HFFc6 (cell line): ENCODE results near the gene PHAF1. TPM values are rescaled to one million over a fixed set of nuclear protein-coding genes. Genes with fewer than 3 reads are reported as not detected.
A peak's percentile ranks its signal among the peaks of the same experiment; 100 is the strongest.

Experiments used
- DNase-seq: peaks from one replicate; pipeline ENCODE4 v3.0.0-alpha.2; 2018
- H3K27ac Mint-ChIP-seq: 2 replicates; pipeline ENCODE4 v1.8.0; 2020; ENCODE audit warnings: mild to moderate bottlenecking, mixed read lengths
- H3K27me3 Mint-ChIP-seq: 2 replicates; pipeline ENCODE4 v1.8.0; 2021; ENCODE audit warnings: mild to moderate bottlenecking, moderate library complexity, mixed read lengths; ENCODE audit not compliant: insufficient read depth
- H3K36me3 Mint-ChIP-seq: 2 replicates; pipeline ENCODE4 v1.8.0; 2021; ENCODE audit warnings: low read depth, mixed read lengths
- H3K4me1 Mint-ChIP-seq: 2 replicates; pipeline ENCODE4 v1.8.0; 2020; ENCODE audit warnings: low read depth, mixed read lengths
- H3K4me3 Mint-ChIP-seq: 2 replicates; pipeline ENCODE4 v1.8.0; 2020; ENCODE audit warnings: mild to moderate bottlenecking, moderate library complexity, mixed read lengths
- H3K9me3 Mint-ChIP-seq: 2 replicates; pipeline ENCODE4 v1.8.0; 2020; ENCODE audit warnings: mild to moderate bottlenecking, mixed read lengths
- long read RNA-seq: library from polyadenylated mRNA; unstranded; transcript quantifications from one replicate; pipeline ENCODE4 v2.0.0, GENCODE V29; 2019
- total RNA-seq, 6 experiments: library from RNA; stranded (reverse); fragmentation: NEBNext Ultra II Directional; extraction: Animal tissue kit (Norgen Biotek cat#: 25700); gene quantifications; 2 replicates in 1 of 6; 3 replicates in 5 of 6; pipeline ENCODE4 v1.2.3, GENCODE V29; 2021
- TF ChIP-seq, protein P1 (sequence below): fragments of 200-600 bp; sonication (generic); IDR thresholded peaks from 2 replicates; pipeline ENCODE4 v1.5.0; 2021; ENCODE audit warnings: antibody characterized with exemption, mild to moderate bottlenecking

PHAF1 gene
- 10 to 100 TPM in 5 of 6 experiments, 1 to 10 TPM in 1; 10.0 to 13.8 (median 11.8) TPM for total RNA-seq
- long read RNA-seq, transcript C16orf70-208 (17 exons, 1,353 nt) = major isoform, 10 of 16 reads
- long read RNA-seq, partial matches to known transcripts = 2 of 16 reads
- long read RNA-seq, other reads (novel, unspliced or antisense) = 4 of 16 reads

DNA sequence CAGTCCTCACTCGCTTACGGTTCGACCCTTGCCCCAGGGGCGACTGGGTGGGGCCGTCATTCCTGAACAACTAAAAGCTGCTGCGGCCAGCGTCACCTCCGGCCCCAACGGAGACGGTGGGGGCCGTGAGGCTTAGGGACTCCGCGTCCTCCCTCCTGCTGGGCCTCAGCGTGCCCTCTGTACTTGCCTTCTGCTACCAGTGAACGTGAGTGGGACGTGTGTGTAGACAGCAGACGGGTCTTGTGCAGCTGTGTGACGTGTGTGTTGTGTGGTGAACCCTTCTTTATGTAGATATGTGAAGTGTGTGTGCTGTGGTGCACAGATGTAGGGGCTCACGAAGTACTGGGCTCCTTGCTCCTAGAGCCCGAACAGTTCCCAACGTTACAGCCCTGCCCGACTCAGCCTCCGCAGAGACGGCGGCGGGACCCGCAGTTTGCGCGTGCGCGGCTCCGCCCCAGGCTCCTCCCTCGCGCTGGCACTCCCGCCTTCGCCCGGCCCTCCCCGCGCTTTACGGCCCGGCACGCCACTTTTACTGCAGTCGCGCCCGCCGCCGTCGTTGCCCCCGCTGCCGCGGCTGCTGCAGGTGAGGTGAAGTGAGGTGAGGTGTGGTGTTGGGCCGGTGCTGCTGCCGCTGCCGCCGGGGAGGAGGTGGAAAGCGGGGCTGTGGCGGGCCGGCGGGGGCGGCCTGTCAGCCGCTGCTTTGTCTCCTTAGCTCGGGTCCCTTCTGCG lies at the start of gene PHAF1:
Gene PHAF1 (plus strand): TSS at position 535 of the 729 bp plus-strand sequence. CDS start 235 bp downstream, outside the sequence.
- Mint-ChIP-seq H3K4me1 (peaks cover 39% of the 10 kb centered on the region), H3K9me3 (no peaks in the 10 kb centered on the region), H3K27ac (peak within 1 kb of the TSS; percentile 91), H3K36me3 (peaks cover 9% of the 10 kb centered on the region; the same call in 1 of the 2 replicates), H3K27me3 (peaks cover 6% of the 10 kb centered on the region), H3K4me3 (peak within 1 kb of the TSS; percentile 98)
- DNase-seq = peak; percentile 85
- TF ChIP-seq, protein P1, sequence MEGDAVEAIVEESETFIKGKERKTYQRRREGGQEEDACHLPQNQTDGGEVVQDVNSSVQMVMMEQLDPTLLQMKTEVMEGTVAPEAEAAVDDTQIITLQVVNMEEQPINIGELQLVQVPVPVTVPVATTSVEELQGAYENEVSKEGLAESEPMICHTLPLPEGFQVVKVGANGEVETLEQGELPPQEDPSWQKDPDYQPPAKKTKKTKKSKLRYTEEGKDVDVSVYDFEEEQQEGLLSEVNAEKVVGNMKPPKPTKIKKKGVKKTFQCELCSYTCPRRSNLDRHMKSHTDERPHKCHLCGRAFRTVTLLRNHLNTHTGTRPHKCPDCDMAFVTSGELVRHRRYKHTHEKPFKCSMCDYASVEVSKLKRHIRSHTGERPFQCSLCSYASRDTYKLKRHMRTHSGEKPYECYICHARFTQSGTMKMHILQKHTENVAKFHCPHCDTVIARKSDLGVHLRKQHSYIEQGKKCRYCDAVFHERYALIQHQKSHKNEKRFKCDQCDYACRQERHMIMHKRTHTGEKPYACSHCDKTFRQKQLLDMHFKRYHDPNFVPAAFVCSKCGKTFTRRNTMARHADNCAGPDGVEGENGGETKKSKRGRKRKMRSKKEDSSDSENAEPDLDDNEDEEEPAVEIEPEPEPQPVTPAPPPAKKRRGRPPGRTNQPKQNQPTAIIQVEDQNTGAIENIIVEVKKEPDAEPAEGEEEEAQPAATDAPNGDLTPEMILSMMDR = no peak

DNA sequence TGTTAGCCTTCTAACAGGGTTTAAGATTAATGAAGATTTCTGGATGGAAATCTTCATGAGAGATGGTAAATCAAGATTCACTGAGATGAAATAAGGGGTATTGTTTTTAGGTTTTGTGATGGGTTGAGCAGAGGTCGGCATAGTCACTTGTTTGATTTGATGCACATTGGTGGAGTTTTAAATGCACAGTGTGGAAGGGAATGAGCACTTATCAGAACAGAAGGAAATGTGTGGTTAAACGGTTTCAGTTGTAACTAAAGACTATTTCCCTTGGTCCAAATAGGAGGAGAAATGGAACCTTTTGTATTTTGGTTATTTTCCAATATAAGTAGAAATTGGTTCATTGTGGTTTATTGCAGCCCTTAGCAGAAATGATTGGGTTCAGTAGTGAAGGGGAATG lies 46.7 kb upstream of the PHAF1 start:
- no peak for DNase-seq
- H3K27me3 Mint-ChIP-seq = no peaks in the 10 kb centered on the region; the same call in 1 of the 2 replicates
- H3K36me3 Mint-ChIP-seq = peaks cover 19% of the 10 kb centered on the region
- TF ChIP-seq, protein P1 = no peak
- H3K9me3 Mint-ChIP-seq = no peaks in the 10 kb centered on the region
- no peak overlapping the region for H3K4me3 Mint-ChIP-seq
- H3K27ac Mint-ChIP-seq = no peak overlapping the region
- H3K4me1 Mint-ChIP-seq = peaks cover 17% of the 10 kb centered on the region

DNA sequence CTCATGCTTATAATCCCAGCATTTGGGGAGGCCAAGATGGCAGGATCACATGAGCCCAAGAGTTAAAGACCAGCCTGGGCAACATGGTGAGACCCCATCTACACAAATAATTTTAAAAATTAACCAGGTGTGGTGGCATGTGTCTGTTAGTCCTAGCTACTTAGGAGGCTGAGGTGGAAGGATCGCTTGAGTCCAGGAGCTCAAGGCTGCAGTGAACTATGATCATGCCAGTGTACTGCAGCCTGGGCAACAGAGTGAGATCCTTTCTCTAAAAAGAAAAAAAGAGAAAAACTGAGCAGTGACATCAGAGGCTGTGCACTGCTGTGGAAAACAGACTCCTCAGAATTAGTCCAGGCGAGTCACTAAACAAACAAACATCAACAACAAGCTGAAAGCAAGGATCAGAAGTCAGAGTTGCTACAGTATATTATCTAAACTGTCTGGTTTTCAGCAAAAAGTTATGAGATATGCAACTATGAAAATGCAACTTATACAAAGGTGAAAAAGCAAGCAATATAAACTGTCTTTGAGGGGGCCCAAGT lies 41.5 kb upstream of the PHAF1 start:
- H3K27me3 Mint-ChIP-seq = no peaks in the 10 kb centered on the region

DNA sequence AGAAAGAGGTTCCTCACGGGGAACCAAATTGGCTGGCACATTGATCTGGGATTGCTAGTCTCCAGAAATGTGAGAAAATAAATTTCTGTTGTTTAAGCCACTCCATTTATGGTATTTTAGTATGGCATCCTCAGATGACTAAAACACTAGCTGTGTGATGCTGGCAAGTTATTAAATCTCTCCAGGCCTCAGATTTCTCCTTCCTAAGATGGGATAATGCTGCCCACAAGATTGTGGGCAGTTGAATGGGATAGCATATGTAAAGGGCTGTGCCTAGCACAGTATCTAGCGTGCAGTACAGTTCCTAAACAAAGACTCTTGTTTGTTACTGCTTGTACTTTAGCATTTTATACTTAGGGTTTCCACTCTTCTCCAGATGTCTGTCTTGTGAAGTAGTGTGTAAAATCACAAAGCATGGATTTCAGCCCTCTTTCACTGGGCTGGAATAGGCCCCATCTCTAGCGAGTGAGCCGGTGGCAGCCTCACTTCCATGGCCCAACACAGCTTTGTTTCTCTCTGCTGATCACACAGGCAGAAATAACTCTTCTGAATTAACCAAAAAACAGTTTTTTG lies 38.2 kb upstream of the PHAF1 start:
- H3K36me3 Mint-ChIP-seq = peaks cover 22% of the 10 kb centered on the region
- no peak for DNase-seq
- TF ChIP-seq, protein P1 = no peak
- H3K4me3 Mint-ChIP-seq = no peak overlapping the region
- H3K27ac Mint-ChIP-seq = peak overlapping the region; percentile 39
- H3K9me3 Mint-ChIP-seq = no peaks in the 10 kb centered on the region
- H3K4me1 Mint-ChIP-seq = peaks cover 21% of the 10 kb centered on the region
- H3K27me3 Mint-ChIP-seq = no peaks in the 10 kb centered on the region

More for the DNA sequence above, 41.5 kb upstream of the PHAF1 start:
- Mint-ChIP-seq H3K4me1 (peaks cover 21% of the 10 kb centered on the region), H3K4me3 (no peak overlapping the region), H3K9me3 (no peaks in the 10 kb centered on the region), H3K36me3 (peaks cover 22% of the 10 kb centered on the region), H3K27ac (peak overlapping the region; percentile 20)
- TF ChIP-seq, protein P1 = no peak
- DNase-seq = peak; percentile 55

DNA sequence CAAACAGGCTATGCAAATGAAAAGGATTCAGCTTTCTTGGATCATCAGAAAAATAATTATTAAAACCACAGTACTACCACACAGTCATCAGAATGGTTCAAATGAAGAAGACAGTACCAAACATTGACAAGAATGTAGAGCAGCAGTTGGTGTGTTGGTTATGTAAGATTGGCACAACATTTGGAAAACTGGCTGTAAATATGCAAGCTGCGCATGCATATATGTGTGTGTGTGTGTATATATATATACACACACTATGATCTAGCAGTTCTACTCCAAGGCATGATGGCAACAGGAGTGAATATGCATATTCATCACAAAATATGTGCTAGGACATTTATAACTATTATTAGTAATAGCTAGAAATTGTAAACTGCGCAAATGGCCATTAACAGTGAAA lies 34.4 kb upstream of the PHAF1 start:
- no peaks in the 10 kb centered on the region for H3K9me3 Mint-ChIP-seq
- H3K4me3 Mint-ChIP-seq = no peak overlapping the region
- H3K27ac Mint-ChIP-seq = no peak overlapping the region
- no peaks in the 10 kb centered on the region for H3K27me3 Mint-ChIP-seq
- no peak for DNase-seq
- TF ChIP-seq, protein P1 = no peak
- no peaks in the 10 kb centered on the region; the same call in none of the 2 replicates for H3K36me3 Mint-ChIP-seq
- H3K4me1 Mint-ChIP-seq = peaks cover 9% of the 10 kb centered on the region
